ENCODE data around the gene SCUBE1.

SCUBE1 gene

DNA sequence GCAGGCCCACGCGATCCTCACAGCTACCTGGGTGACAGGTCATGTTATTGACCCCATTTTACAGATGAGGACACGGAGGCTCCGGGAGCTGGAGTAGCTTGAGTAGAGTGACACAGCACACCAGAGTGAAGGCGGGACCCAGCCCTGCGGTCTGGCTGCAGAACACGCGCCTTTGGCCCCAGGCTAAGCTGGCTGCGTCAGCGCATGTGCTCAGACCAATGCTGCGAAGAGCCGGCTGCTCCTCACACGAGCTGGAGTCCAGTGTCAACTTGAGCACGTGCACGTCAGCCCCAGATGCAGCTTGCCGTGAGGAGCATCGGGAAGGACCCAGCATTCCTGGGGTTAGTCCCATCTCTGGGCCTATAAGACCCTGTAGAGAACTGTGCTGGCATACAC is 49.9 kb downstream of the SCUBE1 start:
- no peaks in the 10 kb centered on the region for H3K9me3 Mint-ChIP-seq
- no peak for DNase-seq
- no peaks in the 10 kb centered on the region for H3K36me3 Mint-ChIP-seq (ENCODE audit: low read depth)
- no peak overlapping the region for H3K4me3 Mint-ChIP-seq
- H3K27me3 Mint-ChIP-seq (ENCODE audit: low read depth, poor library complexity): peaks cover 11% of the 10 kb centered on the region
- TF ChIP-seq, protein P1, sequence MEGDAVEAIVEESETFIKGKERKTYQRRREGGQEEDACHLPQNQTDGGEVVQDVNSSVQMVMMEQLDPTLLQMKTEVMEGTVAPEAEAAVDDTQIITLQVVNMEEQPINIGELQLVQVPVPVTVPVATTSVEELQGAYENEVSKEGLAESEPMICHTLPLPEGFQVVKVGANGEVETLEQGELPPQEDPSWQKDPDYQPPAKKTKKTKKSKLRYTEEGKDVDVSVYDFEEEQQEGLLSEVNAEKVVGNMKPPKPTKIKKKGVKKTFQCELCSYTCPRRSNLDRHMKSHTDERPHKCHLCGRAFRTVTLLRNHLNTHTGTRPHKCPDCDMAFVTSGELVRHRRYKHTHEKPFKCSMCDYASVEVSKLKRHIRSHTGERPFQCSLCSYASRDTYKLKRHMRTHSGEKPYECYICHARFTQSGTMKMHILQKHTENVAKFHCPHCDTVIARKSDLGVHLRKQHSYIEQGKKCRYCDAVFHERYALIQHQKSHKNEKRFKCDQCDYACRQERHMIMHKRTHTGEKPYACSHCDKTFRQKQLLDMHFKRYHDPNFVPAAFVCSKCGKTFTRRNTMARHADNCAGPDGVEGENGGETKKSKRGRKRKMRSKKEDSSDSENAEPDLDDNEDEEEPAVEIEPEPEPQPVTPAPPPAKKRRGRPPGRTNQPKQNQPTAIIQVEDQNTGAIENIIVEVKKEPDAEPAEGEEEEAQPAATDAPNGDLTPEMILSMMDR (IDR thresholded peaks at IDR 0.05): no peak
- peaks cover 96% of the 10 kb centered on the region for H3K4me1 Mint-ChIP-seq
- H3K27ac Mint-ChIP-seq: no peak overlapping the region

DNA sequence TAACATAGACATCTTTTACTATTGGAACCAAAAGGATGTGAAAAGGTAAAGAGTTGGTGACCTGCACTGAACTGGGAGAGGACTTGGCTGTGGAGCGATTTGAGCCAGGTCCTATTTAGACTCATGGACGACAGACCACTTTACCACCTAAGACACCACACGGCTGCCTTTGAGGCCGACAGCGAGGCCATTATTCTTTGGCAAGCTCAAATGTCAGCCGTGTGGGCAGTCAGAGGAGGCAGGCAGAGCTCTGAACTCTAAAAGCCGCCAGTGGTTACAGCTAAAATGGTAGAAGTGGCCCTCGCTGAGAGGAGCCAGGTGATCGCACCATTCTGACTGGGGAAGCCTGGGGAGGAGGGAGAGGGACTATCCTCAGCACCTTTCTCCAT is 50.5 kb downstream of the SCUBE1 start:
- H3K4me1 Mint-ChIP-seq: peaks cover 95% of the 10 kb centered on the region
- TF ChIP-seq, protein P1 (IDR thresholded peaks at IDR 0.05): no peak
- no peaks in the 10 kb centered on the region for H3K9me3 Mint-ChIP-seq
- no peaks in the 10 kb centered on the region for H3K36me3 Mint-ChIP-seq (ENCODE audit: low read depth)
- peaks cover 18% of the 10 kb centered on the region for H3K27me3 Mint-ChIP-seq (ENCODE audit: low read depth, poor library complexity)
- H3K27ac Mint-ChIP-seq: no peak overlapping the region
- H3K4me3 Mint-ChIP-seq: no peak overlapping the region
- no peak for DNase-seq

DNA sequence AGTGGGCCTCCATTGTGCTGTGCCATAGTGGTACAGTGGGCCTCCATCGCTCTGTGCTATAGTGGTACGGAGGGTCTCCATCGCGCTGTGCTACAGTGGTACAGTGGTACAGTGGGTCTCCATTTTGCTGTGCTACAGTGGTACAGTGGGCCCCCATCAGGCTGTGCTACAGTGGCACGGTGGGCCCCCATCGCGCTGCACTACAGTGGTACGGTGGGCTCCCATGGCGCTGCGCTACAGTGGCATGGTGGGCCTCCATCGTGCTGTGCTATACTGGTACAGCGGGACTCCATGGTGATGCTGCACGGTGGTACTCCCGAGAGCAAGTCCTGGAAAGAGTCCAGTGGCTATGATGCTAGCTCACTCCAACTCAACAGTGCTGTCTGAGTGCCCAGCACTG is 51.8 kb downstream of the SCUBE1 start:
- peaks cover 94% of the 10 kb centered on the region for H3K4me1 Mint-ChIP-seq
- no peak for DNase-seq
- H3K36me3 Mint-ChIP-seq (ENCODE audit: low read depth): no peaks in the 10 kb centered on the region
- H3K4me3 Mint-ChIP-seq: no peak overlapping the region
- TF ChIP-seq, protein P1 (IDR thresholded peaks at IDR 0.05): no peak
- H3K27ac Mint-ChIP-seq: no peak overlapping the region
- H3K9me3 Mint-ChIP-seq: no peaks in the 10 kb centered on the region
- H3K27me3 Mint-ChIP-seq (ENCODE audit: low read depth, poor library complexity): peaks cover 21% of the 10 kb centered on the region

DNA sequence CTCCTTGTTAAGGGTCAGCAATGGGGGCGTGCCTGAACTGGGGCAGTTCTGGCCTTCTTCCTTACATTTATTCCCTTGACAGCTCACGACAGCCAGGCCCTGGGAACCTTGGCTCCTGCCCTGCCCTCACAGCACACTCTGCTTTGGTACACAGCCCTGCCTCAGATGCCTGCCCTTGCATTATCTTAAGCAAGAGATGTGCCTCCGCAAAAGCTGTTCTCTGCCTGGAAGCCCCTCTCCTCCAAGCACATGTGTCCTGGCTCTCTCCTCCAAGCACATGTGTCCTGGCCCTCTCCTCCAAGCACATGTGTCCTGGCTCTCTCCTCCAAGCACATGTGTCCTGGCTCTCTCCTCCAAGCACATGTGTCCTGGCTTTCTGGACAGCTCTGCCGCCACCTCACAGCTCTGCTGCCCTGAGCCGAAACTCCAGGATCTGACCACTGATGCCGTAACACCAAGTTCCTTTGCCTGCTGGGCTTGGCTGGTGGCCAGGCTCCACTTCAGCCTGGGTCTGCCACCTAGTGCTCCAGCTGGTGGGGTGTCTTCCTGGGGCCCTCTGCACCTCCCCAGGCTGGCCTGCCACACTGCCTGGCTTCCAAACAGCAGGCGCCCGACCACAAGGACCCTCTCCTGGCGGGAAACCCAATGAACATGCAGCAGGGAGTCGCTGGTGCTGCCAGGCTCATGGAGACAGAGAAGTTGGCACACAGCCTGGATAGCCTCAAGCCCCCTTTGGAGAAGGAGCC is 53.0 kb downstream of the SCUBE1 start:
- Mint-ChIP-seq H3K4me1 (peaks cover 88% of the 10 kb centered on the region), H3K9me3 (no peaks in the 10 kb centered on the region), H3K4me3 (no peak overlapping the region), H3K36me3 (ENCODE audit: low read depth) (peaks cover 3% of the 10 kb centered on the region), H3K27ac (no peak overlapping the region), H3K27me3 (ENCODE audit: low read depth, poor library complexity) (peaks cover 25% of the 10 kb centered on the region)
- TF ChIP-seq, protein P1 (IDR thresholded peaks at IDR 0.05): no peak
- DNase-seq: no peak

DNA sequence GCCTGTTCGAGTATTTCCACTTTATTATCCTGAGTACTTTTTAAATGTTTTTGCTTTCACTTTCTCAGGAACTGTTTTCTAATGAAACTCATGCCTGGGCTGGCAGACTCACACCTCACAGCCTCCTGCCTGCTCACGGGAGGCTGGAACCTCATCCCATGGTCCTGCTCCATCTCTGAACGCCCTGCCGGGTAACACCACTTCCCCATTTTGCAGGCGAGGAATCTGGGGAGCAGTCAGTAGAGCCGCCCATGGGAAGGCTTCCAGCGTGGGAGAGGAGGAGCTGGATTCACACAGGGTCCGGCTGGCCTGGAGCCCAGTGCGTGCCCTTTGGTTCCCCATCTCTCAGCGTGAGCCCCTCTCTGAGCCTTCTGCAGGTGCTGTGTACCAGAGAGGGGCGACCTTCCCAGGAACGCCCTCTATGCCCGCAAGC is 53.6 kb downstream of the SCUBE1 start:
- no peak for DNase-seq
- TF ChIP-seq, protein P1 (IDR thresholded peaks at IDR 0.05): no peak
- peaks cover 82% of the 10 kb centered on the region for H3K4me1 Mint-ChIP-seq
- no peaks in the 10 kb centered on the region for H3K9me3 Mint-ChIP-seq
- H3K27ac Mint-ChIP-seq: no peak overlapping the region
- H3K36me3 Mint-ChIP-seq (ENCODE audit: low read depth): peaks cover 5% of the 10 kb centered on the region
- peaks cover 31% of the 10 kb centered on the region for H3K27me3 Mint-ChIP-seq (ENCODE audit: low read depth, poor library complexity)
- H3K4me3 Mint-ChIP-seq: no peak overlapping the region

DNA sequence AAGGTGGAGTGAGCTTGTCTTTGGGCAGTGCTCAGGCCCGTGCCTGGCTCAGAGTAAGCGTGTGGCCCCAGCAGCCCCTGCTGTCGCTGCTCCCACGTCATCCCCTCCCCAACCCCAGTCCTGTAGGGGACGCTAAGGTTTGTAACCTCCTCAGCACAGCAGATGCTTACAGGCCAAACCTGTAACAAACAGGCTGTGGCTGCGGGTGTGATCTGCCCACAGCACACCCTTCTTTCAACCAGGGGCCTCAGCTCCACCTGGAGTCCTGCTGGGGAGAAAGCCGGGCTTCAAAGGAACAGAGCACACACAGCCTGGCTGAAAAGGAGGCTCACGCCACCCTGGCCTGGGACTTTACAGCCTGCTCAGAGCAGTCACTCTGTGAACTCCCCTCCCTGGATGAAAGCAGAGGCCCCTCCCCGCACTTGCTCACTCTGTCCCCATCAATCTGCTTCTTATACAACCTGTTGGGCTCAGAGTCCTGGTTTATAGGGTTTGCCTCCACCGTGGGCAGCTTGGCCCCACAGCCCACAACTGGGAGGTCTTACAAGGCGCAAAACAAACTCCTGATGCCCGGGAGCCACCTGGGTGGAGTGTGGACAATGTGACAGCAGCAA is 54.3 kb downstream of the SCUBE1 start:
- peaks cover 79% of the 10 kb centered on the region for H3K4me1 Mint-ChIP-seq
- DNase-seq: no peak
- no peaks in the 10 kb centered on the region for H3K9me3 Mint-ChIP-seq
- H3K27ac Mint-ChIP-seq: no peak overlapping the region
- H3K36me3 Mint-ChIP-seq (ENCODE audit: low read depth): peaks cover 10% of the 10 kb centered on the region
- no peak overlapping the region for H3K4me3 Mint-ChIP-seq
- TF ChIP-seq, protein P1 (IDR thresholded peaks at IDR 0.05): no peak
- peaks cover 38% of the 10 kb centered on the region for H3K27me3 Mint-ChIP-seq (ENCODE audit: low read depth, poor library complexity)

Data from nephron progenitor cell (in vitro differentiated cells).